OCI-LY3 (cell line): ENCODE results near the gene TREM2.

Experiments
- CTCF ChIP-seq: fragments of 200-600, 300-600 bp; sonication (generic); IDR thresholded peaks from 2 replicates; pipeline ENCODE4 v1.5.1; 2014; ENCODE audit warnings: antibody characterized with exemption, low read length, low read depth
- EZH2phosphoT487 ChIP-seq: fragments of 200-600 bp; shearing (Covaris generic); IDR thresholded peaks from 2 replicates; pipeline ENCODE4 v1.6.1; 2018; ENCODE audit warnings: antibody characterized with exemption, mixed run types, low read depth

GRCh38 chr6:41201764-41202173 is 38.9 kb upstream of the TREM2 start:
- TF ChIP-seq CTCF, result no peak
- TF ChIP-seq EZH2phosphoT487, result no peak
